LNCaP clone FGC (cell line): Measurements from ENCODE around the gene WWC1.
A peak's percentile ranks its signal among the peaks of the same experiment; 100 is the strongest.

Source experiments
- DNase-seq: peaks from one replicate; pipeline ENCODE4 v3.0.0-alpha.2; 2011; ENCODE audit warnings: low read depth
- H3K4me3 ChIP-seq: 2 replicates; pipeline ENCODE4 v1.5.1; 2011; ENCODE audit warnings: mild to moderate bottlenecking, low read depth, low read length, control low read depth
- TF ChIP-seq, protein P1 (sequence below): IDR thresholded peaks from 2 replicates; pipeline ENCODE4 v1.5.1; 2012; ENCODE audit warnings: mild to moderate bottlenecking; ENCODE audit not compliant: control insufficient read depth, insufficient read depth; ENCODE audit errors: extremely low read depth

Gene WWC1

DNA sequence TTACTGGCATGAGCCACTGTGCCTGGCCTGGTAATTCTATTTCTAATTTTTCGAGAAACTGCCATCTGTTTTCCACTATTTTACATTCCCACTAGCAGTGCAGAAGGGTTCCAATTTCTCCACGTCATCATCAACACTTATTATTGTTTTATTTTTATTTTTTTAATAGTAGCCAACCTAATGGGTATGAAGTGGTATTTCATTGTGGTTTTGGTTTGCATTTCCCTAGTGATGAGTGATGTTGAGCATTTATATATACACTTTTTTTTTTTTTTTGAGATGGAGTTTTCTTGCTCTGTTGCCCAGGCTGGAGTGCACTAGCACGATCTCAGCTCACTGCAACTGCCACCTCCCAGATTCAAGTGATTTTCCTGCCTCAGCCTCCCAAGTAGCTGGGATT is 28.3 kb downstream of the WWC1 start:
- TF ChIP-seq, protein P1, sequence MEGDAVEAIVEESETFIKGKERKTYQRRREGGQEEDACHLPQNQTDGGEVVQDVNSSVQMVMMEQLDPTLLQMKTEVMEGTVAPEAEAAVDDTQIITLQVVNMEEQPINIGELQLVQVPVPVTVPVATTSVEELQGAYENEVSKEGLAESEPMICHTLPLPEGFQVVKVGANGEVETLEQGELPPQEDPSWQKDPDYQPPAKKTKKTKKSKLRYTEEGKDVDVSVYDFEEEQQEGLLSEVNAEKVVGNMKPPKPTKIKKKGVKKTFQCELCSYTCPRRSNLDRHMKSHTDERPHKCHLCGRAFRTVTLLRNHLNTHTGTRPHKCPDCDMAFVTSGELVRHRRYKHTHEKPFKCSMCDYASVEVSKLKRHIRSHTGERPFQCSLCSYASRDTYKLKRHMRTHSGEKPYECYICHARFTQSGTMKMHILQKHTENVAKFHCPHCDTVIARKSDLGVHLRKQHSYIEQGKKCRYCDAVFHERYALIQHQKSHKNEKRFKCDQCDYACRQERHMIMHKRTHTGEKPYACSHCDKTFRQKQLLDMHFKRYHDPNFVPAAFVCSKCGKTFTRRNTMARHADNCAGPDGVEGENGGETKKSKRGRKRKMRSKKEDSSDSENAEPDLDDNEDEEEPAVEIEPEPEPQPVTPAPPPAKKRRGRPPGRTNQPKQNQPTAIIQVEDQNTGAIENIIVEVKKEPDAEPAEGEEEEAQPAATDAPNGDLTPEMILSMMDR = no peak
- no peak for DNase-seq
- H3K4me3 ChIP-seq = no peak overlapping the region

DNA sequence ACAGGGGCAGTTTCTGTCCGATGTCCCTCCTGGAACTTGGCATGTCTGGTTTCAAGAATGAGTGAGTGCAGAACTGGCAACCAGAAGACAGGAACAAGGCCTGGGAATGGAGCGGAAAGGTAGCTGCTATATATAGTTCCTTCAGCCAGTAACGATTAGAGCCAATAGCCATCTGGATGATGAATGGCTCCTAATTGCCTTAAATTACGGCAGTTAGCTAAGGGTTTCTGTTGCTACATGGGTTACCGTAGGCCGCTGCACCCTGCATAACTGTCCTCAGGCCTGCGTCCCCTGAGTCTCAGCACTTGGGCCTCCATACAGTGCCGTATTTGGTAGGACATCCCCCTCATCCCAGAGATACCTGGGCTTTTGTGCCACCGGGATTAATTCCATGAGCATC is 29.4 kb downstream of the WWC1 start:
- no peak for DNase-seq
- no peak overlapping the region for H3K4me3 ChIP-seq
- TF ChIP-seq, protein P1 = no peak

DNA sequence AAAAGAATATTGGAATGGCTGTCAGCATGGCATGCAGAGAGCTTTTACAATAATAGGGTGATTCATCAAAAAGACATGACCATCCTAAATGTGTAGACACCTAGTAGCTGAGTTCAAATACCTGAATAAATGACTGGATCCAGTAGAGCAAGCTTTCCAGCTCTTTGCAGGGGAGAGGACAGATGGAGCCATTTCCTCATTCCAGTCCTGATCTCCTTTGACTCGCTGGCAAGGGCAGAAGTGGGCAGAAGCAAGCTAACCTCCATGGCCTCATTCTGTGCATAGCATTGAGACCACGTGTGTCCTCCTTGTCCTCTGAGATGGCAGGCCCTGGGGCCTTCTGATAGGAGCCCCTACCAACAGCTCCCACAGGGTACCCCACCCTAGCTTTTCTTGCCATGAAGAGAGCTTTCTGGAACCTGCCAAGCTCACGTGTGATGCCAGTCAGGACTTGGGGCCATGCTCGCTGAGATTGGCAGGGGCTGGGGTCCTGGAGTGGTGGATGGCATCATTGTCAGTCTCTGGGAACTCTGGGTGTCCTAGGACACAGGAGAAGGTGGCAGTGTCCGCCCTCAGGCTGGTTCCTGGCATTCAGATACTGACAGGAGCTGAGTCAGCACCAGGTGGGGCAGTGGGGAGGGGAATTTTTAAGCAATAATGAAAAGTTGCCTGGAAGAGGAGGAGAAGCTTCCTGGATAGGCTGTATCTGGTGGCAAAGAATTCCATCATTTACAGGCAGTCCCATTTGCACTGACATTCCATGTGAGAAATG is 33.6 kb downstream of the WWC1 start:
- DNase-seq = peak; percentile 54
- H3K4me3 ChIP-seq = no peak overlapping the region; the same call in 1 of the 2 replicates

DNA sequence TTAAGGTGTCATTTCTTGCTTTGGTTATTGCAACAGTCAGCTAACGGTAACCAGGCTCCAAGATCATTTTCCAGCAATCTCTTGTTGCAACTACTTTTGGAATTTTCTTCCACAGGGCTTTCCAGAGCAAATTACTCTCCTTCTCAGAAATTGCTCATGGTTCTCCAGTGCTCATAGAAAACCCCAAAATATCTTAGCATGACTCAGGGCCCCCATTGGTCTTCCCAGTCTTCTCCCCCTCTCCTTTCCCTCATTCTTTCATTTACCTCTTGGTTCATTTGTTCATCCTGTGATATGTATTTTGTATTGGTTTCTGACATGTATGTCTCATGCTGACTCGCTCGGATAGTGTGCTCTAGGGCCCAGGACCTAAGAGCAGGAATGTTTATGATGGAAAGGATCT is 35.6 kb downstream of the WWC1 start:
- TF ChIP-seq, protein P1 = no peak
- DNase-seq = no peak
- H3K4me3 ChIP-seq = no peak overlapping the region

More for the DNA sequence above, 33.6 kb downstream of the WWC1 start:
- TF ChIP-seq, protein P1 = no peak

DNA sequence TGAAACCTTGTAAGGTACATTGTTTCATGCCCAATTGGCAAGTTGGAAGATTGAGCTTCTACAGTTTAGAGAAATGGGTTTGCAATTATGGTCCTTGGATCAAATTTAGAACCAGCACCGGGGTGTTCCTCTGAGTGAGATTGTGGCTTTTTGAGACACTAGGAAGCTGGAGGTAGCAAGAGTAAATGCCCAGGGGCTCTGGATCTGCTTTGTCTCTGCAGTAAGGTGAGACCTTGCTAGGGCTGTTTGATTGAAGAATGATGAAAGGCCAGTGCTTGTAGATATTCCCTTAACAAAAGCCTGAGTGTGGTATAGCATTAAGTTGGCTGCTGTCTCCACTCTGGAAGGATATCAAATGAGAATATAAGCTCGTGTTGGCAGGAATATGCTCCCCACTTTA is 36.0 kb downstream of the WWC1 start:
- TF ChIP-seq, protein P1 = no peak
- no peak overlapping the region for H3K4me3 ChIP-seq
- no peak for DNase-seq

DNA sequence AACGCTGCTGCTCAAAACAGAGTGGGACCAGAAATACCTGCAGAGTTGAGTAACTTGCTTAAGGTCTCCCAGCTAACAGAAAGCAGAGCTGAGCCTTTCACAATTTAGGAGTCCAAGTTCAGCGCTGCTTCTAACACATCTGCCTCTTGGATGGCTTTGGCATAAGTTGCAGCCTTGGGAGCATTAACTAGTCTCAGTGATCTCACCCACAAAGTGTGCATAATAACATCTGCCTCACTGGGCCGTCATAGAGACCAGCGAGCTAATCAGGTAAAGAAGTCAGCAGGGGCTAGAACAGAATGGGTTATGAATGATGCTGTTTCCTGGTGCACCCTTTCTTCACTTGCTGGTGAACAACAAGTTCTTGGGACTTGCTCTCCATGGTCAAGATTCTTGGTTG is 36.5 kb downstream of the WWC1 start:
- no peak for DNase-seq
- TF ChIP-seq, protein P1 = no peak

DNA sequence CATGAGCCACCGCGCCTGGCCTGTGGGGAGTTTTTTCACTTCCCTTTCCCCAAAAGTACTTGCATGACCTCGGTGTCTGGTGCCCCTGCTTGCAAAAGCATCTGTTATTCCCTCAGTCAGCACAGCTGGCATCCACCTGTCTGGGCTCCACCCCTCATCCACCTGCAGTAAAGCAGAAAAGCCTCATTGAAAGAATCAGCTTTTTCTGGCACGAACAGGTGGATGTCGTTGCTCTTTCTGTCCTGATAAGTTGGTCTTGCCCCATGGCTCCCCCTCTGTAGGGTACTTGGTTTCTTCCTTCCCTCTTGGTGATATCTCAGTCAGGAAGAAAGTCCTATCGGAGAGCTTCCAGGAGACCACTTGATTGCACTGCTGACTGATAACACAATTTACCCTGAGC is 37.4 kb downstream of the WWC1 start:
- TF ChIP-seq, protein P1 = no peak
- DNase-seq = peak; percentile 48
- peak overlapping the region; percentile 44 for H3K4me3 ChIP-seq

More for the DNA sequence above, 36.5 kb downstream of the WWC1 start:
- H3K4me3 ChIP-seq = no peak overlapping the region
